K562 (cell line): Measurements from ENCODE around the gene PARD6B. TPM values are rescaled to one million over a fixed set of nuclear protein-coding genes. Genes with fewer than 3 reads are reported as not detected.

ENCODE experiments used
- ATF1 ChIP-seq, 2 experiments: fragments of 450-650 bp in 1 of 2; IDR thresholded peaks; 2 replicates each; pipeline ENCODE4 v1.6.1; 2016; ENCODE audit warnings: missing compliant biosample characterization in 1 of 2, missing genetic modification characterization in 1 of 2
- BCOR ChIP-seq: fragments of 450-650 bp; IDR thresholded peaks from 2 replicates; pipeline ENCODE4 v1.6.1; 2016
- CBFB ChIP-seq: sonication (generic); formaldehyde crosslinking; IDR thresholded peaks from 2 replicates; pipeline ENCODE4 v1.4.0; 2020; ENCODE audit warnings: mild to moderate bottlenecking, missing genetic modification reagents
- EGR1 ChIP-seq: fragments of 450-650 bp; conservative IDR thresholded peaks from 2 replicates; pipeline ENCODE4 v1.6.1; 2017; ENCODE audit warnings: mild to moderate bottlenecking
- FOXJ2 ChIP-seq: fragments of 200-800 bp; sonication (Bioruptor generic); IDR thresholded peaks from 2 replicates; pipeline ENCODE4 v1.6.1; 2016; ENCODE audit warnings: missing genetic modification characterization, missing compliant biosample characterization
- GABPA ChIP-seq: fragments of 200-800 bp; sonication (Bioruptor generic); conservative IDR thresholded peaks from 2 replicates; pipeline ENCODE4 v1.6.1; 2016; ENCODE audit warnings: low read depth, missing genetic modification characterization, missing compliant biosample characterization
- KHSRP ChIP-seq: fragments of 450-650 bp; IDR thresholded peaks from 2 replicates; pipeline ENCODE4 v1.6.1; 2017
- LCOR ChIP-seq: sonication (generic); formaldehyde crosslinking; IDR thresholded peaks from 2 replicates; pipeline ENCODE4 v1.8.0; 2022; ENCODE audit warnings: mild to moderate bottlenecking, missing genetic modification reagents
- MYNN ChIP-seq, 2 experiments: sonication (generic); formaldehyde crosslinking in 1 of 2; IDR thresholded peaks; 2 replicates each; pipeline versions ENCODE4 v1.5.0 to v1.6.1; 2016 to 2020; ENCODE audit warnings: antibody characterized with exemption in 1 of 2, missing genetic modification reagents in 1 of 2
- NCOA4 ChIP-seq: fragments of 450-650 bp; IDR thresholded peaks from 2 replicates; pipeline ENCODE4 v1.6.1; 2018; ENCODE audit warnings: mild to moderate bottlenecking; ENCODE audit not compliant: partially characterized antibody
- PCBP1 ChIP-seq: fragments of 200-400 bp; formaldehyde crosslinking; IDR thresholded peaks from 2 replicates; pipeline ENCODE4 v1.6.1; 2018; ENCODE audit warnings: mild to moderate bottlenecking, low read depth, low read length; ENCODE audit not compliant: poor library complexity, severe bottlenecking
- PRMT5 ChIP-seq: sonication (generic); formaldehyde crosslinking; IDR thresholded peaks from 2 replicates; pipeline ENCODE4 v1.5.0; 2020; ENCODE audit warnings: missing genetic modification reagents
- RBM22 ChIP-seq: fragments of 200-400 bp; formaldehyde crosslinking; IDR thresholded peaks from 2 replicates; pipeline ENCODE4 v1.6.1; 2018; ENCODE audit warnings: low read length, low read depth; ENCODE audit not compliant: poor library complexity, severe bottlenecking
- SMAD2 ChIP-seq: fragments of 150-350 bp; IDR thresholded peaks from 2 replicates; pipeline ENCODE4 v1.6.1; 2014; ENCODE audit warnings: low read depth, mild to moderate bottlenecking, low read length
- SMARCE1 ChIP-seq: fragments of 450-650 bp; IDR thresholded peaks from 2 replicates; pipeline ENCODE4 v1.7.1; 2016; ENCODE audit warnings: mild to moderate bottlenecking
- SNAPC5 ChIP-seq: fragments of 250-450 bp; sonication (Bioruptor Pico); IDR thresholded peaks from 2 replicates; pipeline ENCODE4 v1.8.0; 2021; ENCODE audit warnings: moderate library complexity, mild to moderate bottlenecking, inconsistent platforms
- TARDBP ChIP-seq: fragments of 450-650 bp; IDR thresholded peaks from 2 replicates; pipeline ENCODE4 v1.6.1; 2016
- ZHX1 ChIP-seq: fragments of 150-350 bp; conservative IDR thresholded peaks from 2 replicates; pipeline ENCODE4 v1.6.1; 2014; ENCODE audit warnings: low read length
- ZNF124 ChIP-seq: sonication (generic); formaldehyde crosslinking; IDR thresholded peaks from 2 replicates; pipeline ENCODE4 v1.8.1; 2022; ENCODE audit warnings: missing genetic modification reagents
- ZNF76 ChIP-seq: fragments of 250-450 bp; sonication (Bioruptor Pico); IDR thresholded peaks from 2 replicates; pipeline ENCODE4 v1.4.0; 2020; ENCODE audit warnings: mild to moderate bottlenecking, moderate library complexity, borderline replicate concordance
- ZNF766 ChIP-seq: fragments of 200-800 bp; sonication (Bioruptor generic); conservative IDR thresholded peaks from 2 replicates; pipeline ENCODE4 v1.6.1; 2016; ENCODE audit warnings: missing genetic modification characterization, missing compliant biosample characterization
- ZNF77 ChIP-seq: fragments of 250-450 bp; sonication (Bioruptor Pico); IDR thresholded peaks from 2 replicates; pipeline ENCODE4 v1.5.0; 2020
- ZSCAN32 ChIP-seq: fragments of 450-650 bp; formaldehyde crosslinking; IDR thresholded peaks from 2 replicates; pipeline ENCODE4 v1.4.0; 2020; ENCODE audit warnings: mild to moderate bottlenecking, moderate library complexity
- polyA plus RNA-seq, 8 experiments: library from polyadenylated mRNA; depleted of rRNA in 4 of 8; stranded (reverse) in 5 of 8; unstranded in 3 of 8; fragments of >200 nt; fragmentation: Nextera tagmentation in 2 of 8; fragmentation: Illumina TruSeq in 1 of 8; extraction: Ambion mirVana in 2 of 8; extraction: Trizol in 1 of 8; gene quantifications; 2 replicates each; pipeline versions ENCODE4 v1.2.1 to v1.2.3, GENCODE V29; 2011 to 2014; ENCODE audit warnings: inconsistent platforms in 1 of 8, missing spikeins in 1 of 8
- total RNA-seq, 7 experiments: library from RNA; depleted of rRNA in 6 of 7; stranded (reverse); fragments of >200 nt in 6 of 7; fragmentation: Illumina TruSeq in 2 of 7; extraction: Trizol in 2 of 7; gene quantifications; 2 replicates each; pipeline versions ENCODE4 v1.2.1 to v1.2.3, GENCODE V29; 2011 to 2021; ENCODE audit warnings: low replicate concordance in 1 of 7
- TF ChIP-seq, protein P1 (sequence below): fragments of 450-650 bp; IDR thresholded peaks from 2 replicates; pipeline ENCODE4 v1.6.1; 2016; ENCODE audit warnings: missing biosample characterization, missing genetic modification characterization
- TF ChIP-seq, protein P2 (sequence below): fragments of 250-450 bp; sonication (Bioruptor Pico); IDR thresholded peaks from 2 replicates; pipeline ENCODE4 v1.5.0; 2021

The PARD6B gene
- total and polyA plus RNA-seq, 9 of the 15 experiments (the other 6 are each of a cell fraction or from before 2014, with no cell fraction given) = 1.7 to 12.3 (median 5.5) TPM

GRCh38 chr20:50724851-50725723, 6.3 kb upstream of the PARD6B start (continued):
- TF ChIP-seq RBM22 = no peak
- TF ChIP-seq GABPA (tag) = no peak
- TF ChIP-seq KHSRP = no peak
- TF ChIP-seq SMARCE1 = peak; percentile 91
- TF ChIP-seq ZHX1 = peak; percentile 21; the same call in 1 of the 2 replicates
- TF ChIP-seq TARDBP = no peak
- TF ChIP-seq BCOR = no peak
- TF ChIP-seq CBFB = no peak
- TF ChIP-seq, protein P1, sequence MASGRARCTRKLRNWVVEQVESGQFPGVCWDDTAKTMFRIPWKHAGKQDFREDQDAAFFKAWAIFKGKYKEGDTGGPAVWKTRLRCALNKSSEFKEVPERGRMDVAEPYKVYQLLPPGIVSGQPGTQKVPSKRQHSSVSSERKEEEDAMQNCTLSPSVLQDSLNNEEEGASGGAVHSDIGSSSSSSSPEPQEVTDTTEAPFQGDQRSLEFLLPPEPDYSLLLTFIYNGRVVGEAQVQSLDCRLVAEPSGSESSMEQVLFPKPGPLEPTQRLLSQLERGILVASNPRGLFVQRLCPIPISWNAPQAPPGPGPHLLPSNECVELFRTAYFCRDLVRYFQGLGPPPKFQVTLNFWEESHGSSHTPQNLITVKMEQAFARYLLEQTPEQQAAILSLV (tag) = no peak
- no peak for TF ChIP-seq SMAD2
- no peak for TF ChIP-seq FOXJ2 (tag)
- no peak for TF ChIP-seq PRMT5 (CRISPR knock-in tag)
- no peak for TF ChIP-seq ZNF76 (CRISPR knock-in tag)
- TF ChIP-seq LCOR = no peak
- TF ChIP-seq NCOA4 = no peak
- no peak for TF ChIP-seq ZNF124
- TF ChIP-seq ZNF77 (CRISPR knock-in tag) = no peak
- no peak for TF ChIP-seq ZSCAN32 (CRISPR knock-in tag)
- no peak for TF ChIP-seq MYNN (IDR thresholded peaks at IDR 0.05)
- TF ChIP-seq MYNN (CRISPR knock-in tag; IDR thresholded peaks at IDR 0.05) = no peak
- TF ChIP-seq, protein P2, sequence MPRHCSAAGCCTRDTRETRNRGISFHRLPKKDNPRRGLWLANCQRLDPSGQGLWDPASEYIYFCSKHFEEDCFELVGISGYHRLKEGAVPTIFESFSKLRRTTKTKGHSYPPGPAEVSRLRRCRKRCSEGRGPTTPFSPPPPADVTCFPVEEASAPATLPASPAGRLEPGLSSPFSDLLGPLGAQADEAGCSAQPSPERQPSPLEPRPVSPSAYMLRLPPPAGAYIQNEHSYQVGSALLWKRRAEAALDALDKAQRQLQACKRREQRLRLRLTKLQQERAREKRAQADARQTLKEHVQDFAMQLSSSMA (CRISPR knock-in tag) = no peak
- no peak for TF ChIP-seq SNAPC5
- TF ChIP-seq PCBP1 = no peak
- TF ChIP-seq ATF1 (CRISPR knock-in tag; IDR thresholded peaks at IDR 0.05) = no peak
- no peak for TF ChIP-seq ATF1 (tag; IDR thresholded peaks at IDR 0.05)
- TF ChIP-seq EGR1 = peak; percentile 99
- no peak for TF ChIP-seq ZNF766 (CRISPR knock-in tag)
